Astrocyte (in vitro differentiated cells and primary cell): ENCODE measurements around the gene IQCH. TPM values are rescaled to one million over a fixed set of nuclear protein-coding genes. Genes with fewer than 3 reads are reported as not detected.
"Not testable (repeated sequence)": the region's sequence is repeated elsewhere in the genome, so short reads cannot be mapped to it uniquely, and the experiment has no call there.

Source experiments
- DNase-seq: peaks from one replicate; pipeline ENCODE4 v3.0.0-alpha.2; 2010; ENCODE audit warnings: low read depth
- FAIRE-seq: peaks from 2 replicates; lab custom pipeline; 2011; peaks lifted over from hg19 to GRCh38; lab: Jason Lieb, UNC
- H2AFZ ChIP-seq: 2 replicates; pipeline ENCODE4 v1.6.0; 2012; ENCODE audit warnings: low read depth, low read length, inconsistent platforms
- H3K27ac ChIP-seq: 2 replicates; pipeline ENCODE4 v1.5.1; 2011; ENCODE audit warnings: low read depth, low read length, inconsistent platforms
- H3K27me3 ChIP-seq: 2 replicates; pipeline ENCODE4 v1.6.0; 2011; ENCODE audit warnings: low read length, inconsistent platforms; ENCODE audit not compliant: insufficient read depth
- H3K36me3 ChIP-seq: 2 replicates; pipeline ENCODE4 v1.5.1; 2011; ENCODE audit warnings: low read length, inconsistent platforms; ENCODE audit not compliant: insufficient read depth
- H3K4me1 ChIP-seq: 2 replicates; pipeline ENCODE4 v1.5.1; 2011; ENCODE audit warnings: low read length, inconsistent platforms; ENCODE audit not compliant: insufficient read depth
- H3K4me2 ChIP-seq: 2 replicates; pipeline ENCODE4 v1.6.0; 2012; ENCODE audit warnings: low read length, inconsistent platforms
- H3K4me3 ChIP-seq: 2 replicates; pipeline ENCODE4 v1.5.1; 2011; ENCODE audit warnings: low read depth, mild to moderate bottlenecking, low read length, inconsistent platforms; ENCODE audit not compliant: insufficient read depth
- H3K79me2 ChIP-seq: 2 replicates; pipeline ENCODE4 v1.6.0; 2012; ENCODE audit warnings: mild to moderate bottlenecking, low read length, inconsistent platforms; ENCODE audit not compliant: insufficient read depth
- H3K9ac ChIP-seq: 2 replicates; pipeline ENCODE4 v1.6.0; 2012; ENCODE audit warnings: mild to moderate bottlenecking, low read length, inconsistent platforms
- H3K9me3 ChIP-seq: 2 replicates; pipeline ENCODE4 v1.5.1; 2012; ENCODE audit warnings: low read depth, mild to moderate bottlenecking, low read length, inconsistent platforms; ENCODE audit not compliant: insufficient read depth
- H4K20me1 ChIP-seq: 2 replicates; pipeline ENCODE4 v1.6.0; 2012; ENCODE audit warnings: low read length, inconsistent platforms; ENCODE audit not compliant: insufficient read depth
- H3K27ac Mint-ChIP-seq: one replicate; pipeline ENCODE4 v1.8.0; 2021; ENCODE audit warnings: mild to moderate bottlenecking, mixed read lengths; ENCODE audit not compliant: unreplicated experiment
- H3K27me3 Mint-ChIP-seq: one replicate; pipeline ENCODE4 v1.8.0; 2021; ENCODE audit warnings: low read depth, mixed read lengths; ENCODE audit not compliant: unreplicated experiment
- H3K36me3 Mint-ChIP-seq: one replicate; pipeline ENCODE4 v1.8.0; 2021; ENCODE audit warnings: low read depth, mixed read lengths; ENCODE audit not compliant: unreplicated experiment
- H3K4me1 Mint-ChIP-seq: one replicate; pipeline ENCODE4 v1.8.0; 2021; ENCODE audit warnings: low read depth, mixed read lengths; ENCODE audit not compliant: unreplicated experiment
- H3K4me3 Mint-ChIP-seq: one replicate; pipeline ENCODE4 v1.8.0; 2021; ENCODE audit warnings: mild to moderate bottlenecking, moderate library complexity, mixed read lengths; ENCODE audit not compliant: unreplicated experiment
- H3K9me3 Mint-ChIP-seq: one replicate; pipeline ENCODE4 v1.8.0; 2021; ENCODE audit warnings: mild to moderate bottlenecking, mixed read lengths; ENCODE audit not compliant: unreplicated experiment
- CTCF ChIP-seq: IDR thresholded peaks from 2 replicates; pipeline ENCODE4 v1.5.1; 2011; ENCODE audit warnings: low read depth, mild to moderate bottlenecking, inconsistent platforms, low read length, moderate library complexity; ENCODE audit not compliant: insufficient read depth
- EZH2 ChIP-seq: IDR thresholded peaks from 2 replicates; pipeline ENCODE4 v1.6.1; 2012; ENCODE audit warnings: mild to moderate bottlenecking, low read length, inconsistent platforms; ENCODE audit not compliant: insufficient read depth
- total RNA-seq: library from RNA; stranded (reverse); gene quantifications from 2 replicates; pipeline ENCODE4 v1.2.1, GENCODE V29; 2021

The IQCH gene
- total RNA-seq, 1 donor from 2014 or later: 2.7 TPM

GRCh38 chr15:67276666-67277065 lies 22.1 kb downstream of the IQCH start:
- Mint-ChIP-seq H3K36me3 (no peaks in the 10 kb centered on the region), H3K4me3 (no peak overlapping the region), H3K27me3 (peaks cover 4% of the 10 kb centered on the region), H3K4me1 (peaks cover 3% of the 10 kb centered on the region), H3K27ac (no peak overlapping the region), H3K9me3 (peaks cover 6% of the 10 kb centered on the region)
- H2AFZ ChIP-seq: no peak overlapping the region
- no peaks in the 10 kb centered on the region for H3K36me3 ChIP-seq
- H3K4me3 ChIP-seq: no peak overlapping the region
- H3K27ac ChIP-seq: no peak overlapping the region
- H3K4me1 ChIP-seq: no peaks in the 10 kb centered on the region
- FAIRE-seq: no peak
- TF ChIP-seq CTCF (no peak), EZH2 (no peak)
- H4K20me1 ChIP-seq: no peaks in the 10 kb centered on the region
- no peaks in the 10 kb centered on the region for H3K79me2 ChIP-seq
- DNase-seq: no peak
- no peak overlapping the region for H3K9ac ChIP-seq
- no peak overlapping the region for H3K4me2 ChIP-seq
- H3K27me3 ChIP-seq: no peaks in the 10 kb centered on the region
- H3K9me3 ChIP-seq: no peaks in the 10 kb centered on the region

GRCh38 chr15:67280217-67280616 lies 25.6 kb downstream of the IQCH start:
- H3K4me1 ChIP-seq: no peaks in the 10 kb centered on the region
- H3K27me3 Mint-ChIP-seq: peaks cover 4% of the 10 kb centered on the region
- H3K4me1 Mint-ChIP-seq: peaks cover 3% of the 10 kb centered on the region
- no peaks in the 10 kb centered on the region for H3K79me2 ChIP-seq
- H2AFZ ChIP-seq: no peak overlapping the region
- TF ChIP-seq EZH2: no peak
- TF ChIP-seq CTCF: no peak
- no peaks in the 10 kb centered on the region for H3K27me3 ChIP-seq
- H3K27ac ChIP-seq: no peak overlapping the region
- FAIRE-seq (no peak), DNase-seq (no peak)
- H3K36me3 Mint-ChIP-seq: peaks cover 3% of the 10 kb centered on the region
- H3K4me2 ChIP-seq: no peak overlapping the region
- H3K9ac ChIP-seq: no peak overlapping the region
- H3K27ac Mint-ChIP-seq: no peak overlapping the region
- no peaks in the 10 kb centered on the region for H3K36me3 ChIP-seq
- H3K9me3 Mint-ChIP-seq: peaks cover 3% of the 10 kb centered on the region
- no peaks in the 10 kb centered on the region for H3K9me3 ChIP-seq
- no peak overlapping the region for H3K4me3 ChIP-seq
- no peak overlapping the region for H3K4me3 Mint-ChIP-seq
- no peaks in the 10 kb centered on the region for H4K20me1 ChIP-seq

- Mint-ChIP-seq H3K27ac (no peak overlapping the region), H3K27me3 (peaks cover 4% of the 10 kb centered on the region), H3K4me3 (no peak overlapping the region), H3K36me3 (peaks cover 3% of the 10 kb centered on the region), H3K4me1 (peaks cover 3% of the 10 kb centered on the region), H3K9me3 (peaks cover 7% of the 10 kb centered on the region)
- Histone ChIP-seq H3K9me3 (no peaks in the 10 kb centered on the region), H3K27ac (no peak overlapping the region), H3K79me2 (no peaks in the 10 kb centered on the region), H3K4me3 (no peak overlapping the region), H4K20me1 (no peaks in the 10 kb centered on the region), H3K9ac (no peak overlapping the region), H3K36me3 (no peaks in the 10 kb centered on the region), H3K4me1 (no peaks in the 10 kb centered on the region), H3K27me3 (no peaks in the 10 kb centered on the region), H3K4me2 (no peak overlapping the region), H2AFZ (no peak overlapping the region)
- no peak for DNase-seq
- no peak for FAIRE-seq
- TF ChIP-seq EZH2 (no peak), CTCF (no peak)
Observed at GRCh38 chr15:67281714-67282113, 27.1 kb downstream of the IQCH start.

GRCh38 chr15:67285625-67286024 lies 31.0 kb downstream of the IQCH start:
- H3K4me2 ChIP-seq, H3K4me1 Mint-ChIP-seq, H3K9ac ChIP-seq, H3K36me3 ChIP-seq, DNase-seq, H3K4me1 ChIP-seq, H3K4me3 Mint-ChIP-seq, H3K9me3 ChIP-seq, H2AFZ ChIP-seq, H3K27me3 Mint-ChIP-seq, H3K27ac ChIP-seq, H3K9me3 Mint-ChIP-seq, H3K27me3 ChIP-seq, H3K4me3 ChIP-seq, H3K36me3 Mint-ChIP-seq, FAIRE-seq, H4K20me1 ChIP-seq, H3K79me2 ChIP-seq, H3K27ac Mint-ChIP-seq: not testable (repeated sequence)
